Retinal pigment epithelial cell (primary cell): ENCODE measurements around the gene ADAMTS6.

Experiments used
- DNase-seq: peaks from one replicate; pipeline ENCODE4 v3.0.0-alpha.2; 2010; ENCODE audit warnings: low read depth
- H3K4me3 ChIP-seq: 2 replicates; pipeline ENCODE4 v1.5.1; 2011; ENCODE audit warnings: mild to moderate bottlenecking, low read length, control low read depth, moderate library complexity
- TF ChIP-seq, protein P1 (sequence below): conservative IDR thresholded peaks from 2 replicates; pipeline ENCODE4 v1.5.1; 2011; ENCODE audit warnings: low read depth, low read length, control low read depth, inconsistent platforms

The ADAMTS6 gene

DNA sequence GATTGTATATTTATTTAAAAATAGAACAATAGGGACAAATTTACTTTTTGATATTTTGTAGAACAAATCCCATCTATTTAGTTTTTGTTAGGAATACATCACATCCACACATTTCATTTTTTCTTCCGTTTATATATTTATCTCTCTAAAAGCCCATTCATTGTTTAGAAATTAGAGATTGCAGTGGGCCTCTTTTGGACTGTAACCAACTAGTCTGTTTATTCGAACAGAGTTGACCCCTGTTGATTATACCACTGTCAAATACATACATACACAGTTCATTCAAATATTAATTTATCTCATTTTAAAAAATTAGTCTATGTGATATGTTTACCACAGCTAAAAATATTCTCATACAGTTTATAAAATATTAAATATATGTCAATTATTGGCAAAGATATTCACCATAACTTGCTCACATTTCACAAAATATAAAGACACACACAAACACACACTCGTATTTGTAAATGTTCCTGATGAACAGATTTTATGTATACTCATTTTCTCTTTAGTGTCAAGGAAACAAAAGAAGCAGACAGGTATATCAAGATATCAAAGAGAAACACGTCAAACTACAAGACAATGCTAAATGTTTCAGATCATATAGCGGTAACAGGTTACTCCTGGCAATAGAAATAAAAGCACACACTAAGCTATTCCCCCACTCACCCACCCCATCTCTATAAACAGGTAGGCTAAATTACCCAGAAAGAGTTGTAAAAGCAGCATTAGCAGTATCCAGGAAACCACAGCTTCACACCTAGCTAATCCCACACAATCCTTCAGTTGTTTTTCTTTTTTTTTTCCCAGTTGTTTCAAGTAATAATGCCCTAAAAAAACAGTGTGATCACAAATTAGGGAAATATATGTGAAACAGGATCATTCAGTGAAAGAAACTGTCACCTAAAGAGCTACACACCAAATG is 283.9 kb downstream of the ADAMTS6 start:
- H3K4me3 ChIP-seq, result no peak overlapping the region
- no peak for DNase-seq
- TF ChIP-seq, protein P1, sequence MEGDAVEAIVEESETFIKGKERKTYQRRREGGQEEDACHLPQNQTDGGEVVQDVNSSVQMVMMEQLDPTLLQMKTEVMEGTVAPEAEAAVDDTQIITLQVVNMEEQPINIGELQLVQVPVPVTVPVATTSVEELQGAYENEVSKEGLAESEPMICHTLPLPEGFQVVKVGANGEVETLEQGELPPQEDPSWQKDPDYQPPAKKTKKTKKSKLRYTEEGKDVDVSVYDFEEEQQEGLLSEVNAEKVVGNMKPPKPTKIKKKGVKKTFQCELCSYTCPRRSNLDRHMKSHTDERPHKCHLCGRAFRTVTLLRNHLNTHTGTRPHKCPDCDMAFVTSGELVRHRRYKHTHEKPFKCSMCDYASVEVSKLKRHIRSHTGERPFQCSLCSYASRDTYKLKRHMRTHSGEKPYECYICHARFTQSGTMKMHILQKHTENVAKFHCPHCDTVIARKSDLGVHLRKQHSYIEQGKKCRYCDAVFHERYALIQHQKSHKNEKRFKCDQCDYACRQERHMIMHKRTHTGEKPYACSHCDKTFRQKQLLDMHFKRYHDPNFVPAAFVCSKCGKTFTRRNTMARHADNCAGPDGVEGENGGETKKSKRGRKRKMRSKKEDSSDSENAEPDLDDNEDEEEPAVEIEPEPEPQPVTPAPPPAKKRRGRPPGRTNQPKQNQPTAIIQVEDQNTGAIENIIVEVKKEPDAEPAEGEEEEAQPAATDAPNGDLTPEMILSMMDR, result no peak

DNA sequence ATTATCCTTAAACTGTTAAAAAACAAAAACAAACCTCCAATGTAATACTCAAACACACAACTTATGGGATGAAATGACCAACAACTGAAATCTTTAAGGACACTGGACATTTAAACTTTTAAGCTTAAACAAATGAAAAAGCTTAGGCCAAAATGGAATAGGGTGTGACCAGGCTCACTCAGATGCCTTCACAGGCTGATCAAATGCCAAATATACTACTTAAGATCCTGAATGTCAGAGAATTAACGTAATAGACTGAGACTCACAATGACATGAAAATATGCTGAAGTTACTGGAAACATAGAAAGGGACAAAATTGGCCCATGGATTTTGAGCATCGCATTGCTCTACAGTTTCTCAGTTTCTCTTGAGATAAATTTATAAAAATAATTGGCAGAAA is 286.8 kb downstream of the ADAMTS6 start:
- no peak overlapping the region for H3K4me3 ChIP-seq

DNA sequence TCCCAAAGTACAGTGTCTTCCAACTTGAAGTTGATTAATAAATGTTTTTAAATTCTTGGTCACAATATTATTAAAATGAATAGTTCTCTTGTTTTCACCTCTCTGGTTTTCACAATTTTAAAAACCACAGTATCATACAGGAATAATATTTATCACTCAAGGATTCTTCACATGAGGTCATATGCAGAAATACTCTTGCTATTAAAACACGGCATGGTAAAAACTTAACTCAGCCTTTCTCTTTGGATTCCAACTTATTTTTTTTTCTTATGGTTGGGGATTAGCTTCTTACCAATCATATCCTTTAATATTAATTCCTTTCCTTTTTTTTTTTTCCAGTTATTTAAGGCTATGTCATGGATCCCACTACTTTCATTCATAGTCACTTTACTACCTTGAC is 289.4 kb downstream of the ADAMTS6 start:
- no peak for DNase-seq
- TF ChIP-seq, protein P1, result no peak

More for the DNA sequence above, 286.8 kb downstream of the ADAMTS6 start:
- DNase-seq, result no peak
- TF ChIP-seq, protein P1, result no peak

DNA sequence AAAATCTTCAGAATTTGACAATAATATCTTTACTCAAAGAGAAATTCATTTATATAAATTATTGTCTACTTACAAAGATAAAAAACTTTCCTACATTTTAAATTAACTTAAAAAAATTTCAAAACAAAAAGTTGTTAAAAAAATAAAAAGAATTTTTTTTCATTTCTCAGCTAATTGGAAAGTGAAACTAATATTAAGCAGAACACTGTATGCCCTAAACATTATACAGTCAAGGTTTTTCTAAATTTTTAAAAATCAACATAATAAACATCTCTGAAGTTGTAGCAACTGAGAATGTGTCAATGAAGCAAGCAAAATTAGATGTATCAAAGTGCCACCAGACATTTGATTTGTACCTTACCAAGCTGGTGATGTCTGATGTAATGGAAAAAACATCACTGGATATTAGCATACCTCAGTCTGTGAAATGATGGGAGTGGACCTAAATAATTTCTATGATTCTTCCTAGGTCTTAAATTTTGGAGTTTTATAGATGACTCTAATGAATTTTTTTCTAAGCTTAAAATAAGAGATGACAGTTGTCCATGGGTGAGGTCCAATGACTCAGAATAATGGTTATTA is 290.1 kb downstream of the ADAMTS6 start:
- TF ChIP-seq, protein P1, result no peak
- no peak for DNase-seq
- no peak overlapping the region for H3K4me3 ChIP-seq

More for the DNA sequence above, 289.4 kb downstream of the ADAMTS6 start:
- no peak overlapping the region for H3K4me3 ChIP-seq

DNA sequence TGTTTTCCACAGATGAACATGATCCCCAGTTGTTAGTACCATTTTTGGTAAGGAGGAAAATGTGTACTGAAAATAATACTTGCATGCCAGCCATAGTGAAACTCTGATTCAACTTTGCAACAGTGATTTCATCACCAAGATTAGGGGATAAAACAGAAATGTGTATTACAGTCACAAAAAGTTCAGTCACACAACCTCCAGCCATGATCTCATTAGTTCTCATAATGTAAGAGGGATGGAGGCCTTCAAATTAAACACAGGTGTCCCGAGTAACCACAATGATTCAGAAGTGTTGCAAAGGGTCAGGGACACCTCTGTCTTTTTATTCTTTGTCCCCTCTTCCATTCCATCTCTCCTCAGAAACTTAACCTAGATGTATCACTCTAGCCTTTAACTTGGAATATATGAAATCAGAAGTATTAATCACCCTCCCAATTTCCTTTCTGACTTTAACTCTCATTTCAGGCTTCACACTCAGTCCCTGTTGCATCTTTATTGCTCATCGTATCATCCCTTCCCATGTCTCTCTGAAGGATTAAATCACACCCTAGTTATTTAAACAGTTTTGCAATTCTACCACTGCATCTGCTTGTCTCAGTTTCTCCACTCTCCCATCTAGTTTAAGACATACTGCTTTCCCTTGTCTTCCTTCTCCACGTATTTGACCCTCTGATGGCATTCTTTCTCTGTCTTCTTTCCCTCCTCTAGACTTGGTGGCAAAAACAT is 291.2 kb downstream of the ADAMTS6 start:
- DNase-seq, result peak; percentile 63
- no peak overlapping the region for H3K4me3 ChIP-seq
- TF ChIP-seq, protein P1, result no peak

DNA sequence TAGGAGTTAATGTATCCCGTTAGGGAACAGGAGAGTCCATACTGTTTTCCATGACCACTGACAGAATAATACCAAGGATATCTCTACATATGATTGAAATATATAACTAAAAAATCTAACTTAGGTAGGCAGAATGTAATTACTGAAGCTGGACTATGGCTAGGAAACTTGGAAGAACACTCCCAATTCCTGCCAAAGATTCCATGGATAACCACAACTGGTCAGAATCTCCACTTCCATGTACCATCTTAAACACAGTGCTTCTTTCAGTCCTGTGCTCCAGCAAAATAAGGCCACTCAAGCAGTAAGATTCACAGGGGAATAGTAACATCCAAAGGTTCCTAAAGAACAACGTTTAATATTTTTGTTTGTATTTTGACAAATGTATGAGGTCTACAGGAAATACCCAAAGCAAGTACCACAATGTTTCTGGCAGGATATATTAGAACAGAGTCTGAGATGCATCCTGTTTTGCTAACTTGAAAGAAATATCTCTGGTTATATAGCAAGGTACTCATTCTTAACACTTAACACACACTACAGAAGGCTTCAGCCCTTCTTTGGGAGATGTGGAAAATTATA is 295.0 kb downstream of the ADAMTS6 start:
- TF ChIP-seq, protein P1, result no peak
- no peak for DNase-seq
- no peak overlapping the region for H3K4me3 ChIP-seq
